HCT116 (cell line): ENCODE data around the gene THRB. TPM values are rescaled to one million over a fixed set of nuclear protein-coding genes. Genes with fewer than 3 reads are reported as not detected.

ENCODE experiments used
- ATAC-seq: fragments of 200-7000 bp; cut with Tn5 transposase; 2 replicates; pipeline ENCODE4 v1.9.1; 2020; ENCODE audit warnings: mild to moderate bottlenecking, moderate library complexity
- BruUV-seq: library from RNA; stranded (reverse); fragments of 400-500 nt; replicated peaks from 2 replicates; lab custom pipeline; 2021; lab: Mats Ljungman, UMichigan
- CTCF ChIA-PET: fragments of 300-600 bp; sonication (Branson Sonifier 250); formaldehyde crosslinking; loops from one replicate; lab custom pipeline; 2021; ENCODE audit warnings: antibody characterized with exemption; lab: Charles Lee
- POLR2A ChIA-PET: fragments of 300-600, 350-600 bp; sonication (Branson Sonifier 250); formaldehyde crosslinking; loops from one replicate; lab custom pipeline; 2021; ENCODE audit warnings: antibody characterized with exemption; lab: Charles Lee
- RAD21 ChIA-PET, 2 experiments: fragments of 300-600 bp; sonication (Branson Sonifier 250); formaldehyde crosslinking; loops; one replicate each; lab custom pipeline; 2023; ENCODE audit warnings: low total read pairs in 2 of 2; ENCODE audit not compliant: uncharacterized antibody in 2 of 2, unreplicated experiment in 2 of 2, low non-redundant PET in 1 of 2; lab: Charles Lee
- DNase-seq: peaks from one replicate; pipeline ENCODE4 v3.0.0-alpha.2; 2010; ENCODE audit warnings: low read depth, low spot score
- H2AFZ ChIP-seq: fragments of 200-600 bp; shearing (Covaris generic), sonication (generic); 2 replicates; pipeline ENCODE4 v1.6.1; 2017; ENCODE audit warnings: low read depth, mixed run types, mixed read lengths, antibody characterized with exemption, low read length; ENCODE audit not compliant: poor library complexity, severe bottlenecking
- H3K27ac ChIP-seq: 2 replicates; pipeline ENCODE4 v1.5.1; 2012; ENCODE audit warnings: low read depth, low read length
- H3K27me3 ChIP-seq: fragments of 200-600 bp; sonication (generic); 2 replicates; pipeline ENCODE4 v1.6.1; 2016; ENCODE audit warnings: mixed run types, low read length, mixed read lengths; ENCODE audit not compliant: insufficient read depth
- H3K36me3 ChIP-seq, 2 experiments: fragments of 200-500 bp in 1 of 2; fragments of 200-600 bp in 1 of 2; sonication (Bioruptor generic) in 1 of 2; sonication (generic) in 1 of 2; 2 replicates each; pipeline versions ENCODE4 v1.5.1 to v1.6.1; 2014 to 2016; ENCODE audit warnings: low read length in 2 of 2, inconsistent platforms in 1 of 2, mixed read lengths in 1 of 2, mixed run types in 1 of 2; ENCODE audit not compliant: insufficient read depth in 2 of 2, control insufficient read depth in 1 of 2
- H3K4me1 ChIP-seq, 2 experiments: fragments of 200-600 bp in 1 of 2; sonication (generic) in 1 of 2; 2 replicates each; pipeline versions ENCODE4 v1.5.1 to v1.6.1; 2012 to 2017; ENCODE audit warnings: low read length in 2 of 2, inconsistent platforms in 1 of 2, mild to moderate bottlenecking in 1 of 2, mixed read lengths in 1 of 2, mixed run types in 1 of 2, moderate library complexity in 1 of 2; ENCODE audit not compliant: insufficient read depth in 2 of 2, control insufficient read depth in 1 of 2
- H3K4me2 ChIP-seq: fragments of 200-600 bp; sonication (generic); 2 replicates; pipeline ENCODE4 v1.6.1; 2017; ENCODE audit warnings: mixed run types, low read length, mixed read lengths
- H3K4me3 ChIP-seq, 2 experiments: fragments of 200-600 bp in 1 of 2; sonication (generic) in 1 of 2; replicated peaks in 1 of 2; 2 replicates each; pipeline ENCODE4 v1.5.1; 2011 to 2016; ENCODE audit warnings: low read length in 2 of 2, control low read depth in 1 of 2, low read depth in 1 of 2, mild to moderate bottlenecking in 1 of 2, mixed read lengths in 1 of 2, mixed run types in 1 of 2
- H3K79me2 ChIP-seq: fragments of 200-600 bp; sonication (generic); 2 replicates; pipeline ENCODE4 v1.6.1; 2017; ENCODE audit warnings: mild to moderate bottlenecking, mixed run types, low read length, moderate library complexity, mixed read lengths; ENCODE audit not compliant: insufficient read depth
- H3K9ac ChIP-seq: fragments of 200-600 bp; sonication (generic); 2 replicates; pipeline ENCODE4 v1.6.1; 2016; ENCODE audit warnings: low read length, mixed read lengths
- H3K9me2 ChIP-seq: fragments of 200-600 bp; sonication (generic), shearing (Covaris generic); 2 replicates; pipeline ENCODE4 v1.6.1; 2017; ENCODE audit warnings: mixed run types, mild to moderate bottlenecking, moderate library complexity; ENCODE audit not compliant: insufficient read depth
- H3K9me3 ChIP-seq, 2 experiments: fragments of 200-500 bp in 1 of 2; fragments of 200-600 bp in 1 of 2; sonication (Bioruptor generic) in 1 of 2; sonication (generic) in 1 of 2; 2 replicates each; pipeline ENCODE4 v1.6.1; 2014 to 2017; ENCODE audit warnings: low read length in 2 of 2, mixed read lengths in 2 of 2, inconsistent platforms in 1 of 2, low read depth in 1 of 2, mild to moderate bottlenecking in 1 of 2, mixed run types in 1 of 2, moderate library complexity in 1 of 2; ENCODE audit not compliant: control insufficient read depth in 1 of 2, insufficient read depth in 1 of 2
- H4K20me1 ChIP-seq: fragments of 200-600 bp; sonication (generic), shearing (Covaris generic); 2 replicates; pipeline ENCODE4 v1.6.1; 2017; ENCODE audit warnings: mixed run types, mild to moderate bottlenecking, moderate library complexity; ENCODE audit not compliant: insufficient read depth
- ATF3 ChIP-seq: IDR thresholded peaks from 2 replicates; pipeline ENCODE4 v1.6.1; 2012
- CBX3 ChIP-seq: IDR thresholded peaks from 2 replicates; pipeline ENCODE4 v1.6.1; 2012; ENCODE audit warnings: low read depth
- CEBPB ChIP-seq: IDR thresholded peaks from 2 replicates; pipeline ENCODE4 v1.6.1; 2012; ENCODE audit warnings: low read depth
- EGR1 ChIP-seq: IDR thresholded peaks from 2 replicates; pipeline ENCODE4 v1.6.1; 2012; ENCODE audit warnings: low read depth
- ELF1 ChIP-seq: IDR thresholded peaks from 2 replicates; pipeline ENCODE4 v1.6.1; 2012; ENCODE audit warnings: low read depth, borderline replicate concordance
- EZH2phosphoT487 ChIP-seq: fragments of 200-600 bp; IDR thresholded peaks from 2 replicates; pipeline ENCODE4 v1.6.1; 2018; ENCODE audit warnings: antibody characterized with exemption, borderline replicate concordance
- POLR2A ChIP-seq: IDR thresholded peaks from 2 replicates; pipeline ENCODE4 v1.7.0; 2011; ENCODE audit warnings: borderline replicate concordance; ENCODE audit not compliant: insufficient read depth, insufficient read length; ENCODE audit errors: extremely low read depth
- RAD21 ChIP-seq: IDR thresholded peaks from 2 replicates; pipeline ENCODE4 v1.6.1; 2012; ENCODE audit warnings: low read depth, mild to moderate bottlenecking
- REST ChIP-seq: IDR thresholded peaks from 2 replicates; pipeline ENCODE4 v1.6.1; 2012; ENCODE audit warnings: low read depth
- SP1 ChIP-seq: IDR thresholded peaks from 2 replicates; pipeline ENCODE4 v1.6.1; 2012; ENCODE audit warnings: low read depth
- TCF7L2 ChIP-seq: IDR thresholded peaks from 2 replicates; pipeline ENCODE4 v1.7.0; 2011; ENCODE audit warnings: borderline replicate concordance, inconsistent platforms; ENCODE audit not compliant: insufficient read depth, insufficient read length; ENCODE audit errors: extremely low read depth
- YY1 ChIP-seq: IDR thresholded peaks from 2 replicates; pipeline ENCODE4 v1.6.1; 2011; ENCODE audit warnings: low read length, low read depth, moderate library complexity, mild to moderate bottlenecking; ENCODE audit not compliant: insufficient replicate concordance; ENCODE audit errors: extremely low read depth
- ZBTB33 ChIP-seq: IDR thresholded peaks from 2 replicates; pipeline ENCODE4 v1.6.1; 2011; ENCODE audit warnings: mild to moderate bottlenecking, low read length, moderate library complexity; ENCODE audit not compliant: insufficient replicate concordance; ENCODE audit errors: extremely low read depth
- ZFX ChIP-seq: fragments of 450-650 bp; IDR thresholded peaks from 2 replicates; pipeline ENCODE4 v1.6.1; 2017
- intact Hi-C: fragments of 100-400 bp; cut with micrococcal nuclease; formaldehyde crosslinking; loops from 2 replicates; pipeline ENCODE4 v1.10.0; 2022
- total RNA-seq: library from RNA; stranded (reverse); gene quantifications from one replicate; pipeline ENCODE4 v1.2.1, GENCODE V29; 2021; ENCODE audit not compliant: unreplicated experiment

The THRB gene
- total RNA-seq, 1 experiment from 2014 or later: 2.5 TPM

GRCh38 chr3:24520976-24521419 lies 26.3 kb upstream of the THRB start (continued):
- TF ChIP-seq REST (no peak), ZBTB33 (no peak), EGR1 (no peak), ELF1 (no peak), RAD21 (no peak)

- Histone ChIP-seq H3K36me3 (no peaks in the 10 kb centered on the region), H3K4me1 (peaks cover 0 to 15% of the 10 kb centered on the region in 2 experiments; a peak in 2 of 4 replicates), H3K27me3 (no peaks in the 10 kb centered on the region), H3K9me2 (no peaks in the 10 kb centered on the region), H3K9me3 (no peaks in the 10 kb centered on the region), H3K4me3 (no peak overlapping the region), H3K79me2 (no peaks in the 10 kb centered on the region), H3K9ac (no peak overlapping the region), H3K27ac (no peak overlapping the region), H3K4me2 (no peak overlapping the region), H4K20me1 (no peaks in the 10 kb centered on the region), H2AFZ (no peak overlapping the region)
- BruUV-seq: no TSS peak
- ChIA-PET RAD21 (no interaction called here), CTCF (no interaction called here), POLR2A (no interaction called here)
- ATAC-seq: no peak
- no peak for DNase-seq
- intact Hi-C loops: no loop called here
- TF ChIP-seq ZFX: no peak
- TF ChIP-seq CEBPB: no peak
- no peak for TF ChIP-seq RAD21
- no peak for TF ChIP-seq YY1
- TF ChIP-seq EZH2phosphoT487: no peak
- no peak for TF ChIP-seq TCF7L2
- TF ChIP-seq ATF3: no peak
- TF ChIP-seq POLR2A: no peak
- TF ChIP-seq EGR1: no peak
- no peak for TF ChIP-seq ZBTB33
- TF ChIP-seq CBX3: no peak
- TF ChIP-seq SP1: no peak
- TF ChIP-seq ELF1: no peak
These were observed 25.4 kb upstream of the THRB start for GRCh38 chr3:24520101-24520495.
